Heart right ventricle (tissue), 16 donors: ENCODE measurements around the gene COL5A2. TPM values are rescaled to one million over a fixed set of nuclear protein-coding genes. Genes with fewer than 3 reads are reported as not detected.
A peak's percentile ranks its signal among the peaks of the same experiment; 100 is the strongest.

ENCODE experiments used
- ATAC-seq, 8 donors: fragments of 200-7000 bp; cut with Tn5 transposase; one replicate each; pipeline ENCODE4 v1.9.1; 2020; ENCODE audit warnings: mild to moderate bottlenecking in 8 of 8, moderate library complexity in 8 of 8, moderate number of reproducible peaks in 1 of 8
- DNase-seq, 2 donors: peaks; one replicate each; pipeline ENCODE4 v3.0.0-alpha.2; 2020
- H3K27ac ChIP-seq, 10 donors: fragments of 200-600 bp; sonication (generic) in 2 of 10; one replicate each; pipeline versions ENCODE4 v1.5.0 to v1.8.0; 2020 to 2022; ENCODE audit warnings: mild to moderate bottlenecking in 3 of 10
- H3K27me3 ChIP-seq, 7 donors: fragments of 200-600 bp; one replicate each; pipeline ENCODE4 v1.8.0; 2021 to 2022; ENCODE audit warnings: mild to moderate bottlenecking in 2 of 7
- H3K36me3 ChIP-seq, 9 donors: fragments of 200-600 bp; sonication (generic) in 1 of 9; one replicate each; pipeline versions ENCODE4 v1.5.0 to v1.8.0; 2020 to 2022; ENCODE audit warnings: mild to moderate bottlenecking in 2 of 9
- H3K4me1 ChIP-seq, 9 donors: fragments of 200-600 bp; sonication (generic) in 1 of 9; one replicate each; pipeline versions ENCODE4 v1.5.0 to v1.8.0; 2020 to 2022; ENCODE audit warnings: mild to moderate bottlenecking in 4 of 9
- H3K4me3 ChIP-seq, 10 donors: fragments of 200-600 bp; sonication (generic) in 2 of 10; one replicate each; pipeline versions ENCODE4 v1.5.0 to v1.8.0; 2020 to 2022; ENCODE audit warnings: mild to moderate bottlenecking in 7 of 10, moderate library complexity in 2 of 10
- H3K9me3 ChIP-seq, 11 donors: fragments of 200-600 bp in 10 of 11; sonication (generic) in 2 of 11; one replicate each; pipeline versions ENCODE4 v1.5.0 to v1.8.0; 2013 to 2022; ENCODE audit warnings: mild to moderate bottlenecking in 2 of 11, control low read depth in 1 of 11, moderate library complexity in 1 of 11
- WGBS, 2 donors: extraction: QIAGEN DNeasy Blood & Tissue Kit; methylation state at CpG; one replicate each; pipeline ENCODE4 v1.1.7; 2013; ENCODE audit warnings: inconsistent platforms in 1 of 2; 5-methylcytosine and 5-hydroxymethylcytosine counted together
- intact Hi-C, 10 donors: fragments of 100-400 bp; cut with DNase I; formaldehyde crosslinking; loops; one replicate each; pipeline versions ENCODE4 v1.11.1 to v1.14.2; 2022
- polyA plus RNA-seq, 2 donors: library from polyadenylated mRNA; stranded (reverse); fragments of 200-250 nt; gene quantifications; one replicate each; pipeline ENCODE4 v1.2.3, GENCODE V29; 2013
- total RNA-seq, 10 donors: library from RNA; stranded (reverse); fragmentation: NEBNext Ultra II Directional in 3 of 10; extraction: Animal tissue kit (Norgen Biotek cat#: 25700) in 3 of 10; gene quantifications; one replicate each; pipeline versions ENCODE4 v1.2.1 to v1.2.4, GENCODE V29; 2021 to 2023
- TF ChIP-seq, protein P1 (sequence below), 9 donors: fragments of 200-600 bp; sonication (generic) in 2 of 9; IDR thresholded peaks; one replicate each; pipeline versions ENCODE4 v1.5.0 to v1.8.0; 2021 to 2022; ENCODE audit warnings: antibody characterized with exemption in 9 of 9, mild to moderate bottlenecking in 5 of 9, moderate library complexity in 1 of 9
- donor health status: Arrhythmogenic right ventricular cardiomyopathy.
- donor health status: ischemic (EF 13 %, LVEDD 7.1; RV severe dilation, severe dysfunction).
- donor health status: healthy with polysubstance abuse.
- donor health status: DM: no; HTN: yes; CAD: no.
- donor health status: DM: no; HTN: no; CAD: no.
- donor health status: ischemic (EF 25% LVEDD 6.9; RV normal size, moderate dysfunction).
- donor health status: ischemic (EF 25% LVEDD 5.7; RV mildly dilated, moderate dysfunction).
- donor health status: healthy.
- donor health status: DM: yes; HTN: yes; CAD: no.
- donor health status: Ischemic cardiomyopathy.
- donor health status: ischemic (EF 35%, LVEDD 5.7; RV mildly dilated, moderate dysfunction).
- donor health status: nonischemic (EF 11% LVEDD 7.7; RV severe dilation, severe dysfunction).
- donor health status: DM: yes; HTN: yes; CAD: no.
- donor health status: PGD.
- donor health status: ischemic (EF 29% LVEDD 5.4; RV normal size, mild dysfunction).
- donor health status: nonischemic (EF 23%, LVEDD 6.1; RV moderate dilation, normal function).

COL5A2 gene
- total and polyA plus RNA-seq, 12 donors = 4.8 to 44.7 (median 8.7) TPM

DNA sequence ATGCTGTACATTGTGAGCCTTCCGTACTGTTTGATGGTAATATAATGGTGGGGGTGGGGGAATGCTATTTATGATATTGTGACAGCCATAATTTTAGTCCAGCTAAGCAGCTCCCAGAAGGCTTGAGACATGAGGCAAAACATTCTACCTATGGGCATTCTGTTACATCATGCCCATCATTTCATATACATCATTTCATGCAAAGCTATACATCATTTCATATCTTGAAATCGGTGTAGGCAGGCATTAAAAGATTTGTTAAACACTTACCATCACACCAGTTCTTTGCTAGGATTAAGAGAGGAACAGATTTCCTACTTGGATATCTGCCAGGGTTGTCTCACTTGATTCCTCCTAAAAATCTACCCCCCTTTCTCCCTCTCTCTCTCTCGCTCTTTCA, 84.5 kb downstream of the COL5A2 start:
- H3K27ac ChIP-seq = peak overlapping the region in 1 of 10 donors; percentile 5
- peaks cover 0 to 29% (median 9%) of the 10 kb centered on the region in 9 donors for H3K4me1 ChIP-seq
- TF ChIP-seq, protein P1, sequence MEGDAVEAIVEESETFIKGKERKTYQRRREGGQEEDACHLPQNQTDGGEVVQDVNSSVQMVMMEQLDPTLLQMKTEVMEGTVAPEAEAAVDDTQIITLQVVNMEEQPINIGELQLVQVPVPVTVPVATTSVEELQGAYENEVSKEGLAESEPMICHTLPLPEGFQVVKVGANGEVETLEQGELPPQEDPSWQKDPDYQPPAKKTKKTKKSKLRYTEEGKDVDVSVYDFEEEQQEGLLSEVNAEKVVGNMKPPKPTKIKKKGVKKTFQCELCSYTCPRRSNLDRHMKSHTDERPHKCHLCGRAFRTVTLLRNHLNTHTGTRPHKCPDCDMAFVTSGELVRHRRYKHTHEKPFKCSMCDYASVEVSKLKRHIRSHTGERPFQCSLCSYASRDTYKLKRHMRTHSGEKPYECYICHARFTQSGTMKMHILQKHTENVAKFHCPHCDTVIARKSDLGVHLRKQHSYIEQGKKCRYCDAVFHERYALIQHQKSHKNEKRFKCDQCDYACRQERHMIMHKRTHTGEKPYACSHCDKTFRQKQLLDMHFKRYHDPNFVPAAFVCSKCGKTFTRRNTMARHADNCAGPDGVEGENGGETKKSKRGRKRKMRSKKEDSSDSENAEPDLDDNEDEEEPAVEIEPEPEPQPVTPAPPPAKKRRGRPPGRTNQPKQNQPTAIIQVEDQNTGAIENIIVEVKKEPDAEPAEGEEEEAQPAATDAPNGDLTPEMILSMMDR (IDR thresholded peaks at IDR 0.05) = no peak
- 67 to 71% methylated on average over 3 of the region's 3 CpGs for WGBS, 2 donors
- DNase-seq (no peak), ATAC-seq (no peak)
- intact Hi-C loops = loop anchor here in 8 of 10 donors (2.0 to 10.0 kb wide), 5 partner anchors 190 to 570 kb away; no protein-coding TSS in a partner anchor
- no peak overlapping the region for H3K4me3 ChIP-seq
- no peaks in the 10 kb centered on the region for H3K27me3 ChIP-seq
- H3K9me3 ChIP-seq = no peaks in the 10 kb centered on the region
- peaks cover 0 to 37% (median 0%) of the 10 kb centered on the region in 9 donors for H3K36me3 ChIP-seq

DNA sequence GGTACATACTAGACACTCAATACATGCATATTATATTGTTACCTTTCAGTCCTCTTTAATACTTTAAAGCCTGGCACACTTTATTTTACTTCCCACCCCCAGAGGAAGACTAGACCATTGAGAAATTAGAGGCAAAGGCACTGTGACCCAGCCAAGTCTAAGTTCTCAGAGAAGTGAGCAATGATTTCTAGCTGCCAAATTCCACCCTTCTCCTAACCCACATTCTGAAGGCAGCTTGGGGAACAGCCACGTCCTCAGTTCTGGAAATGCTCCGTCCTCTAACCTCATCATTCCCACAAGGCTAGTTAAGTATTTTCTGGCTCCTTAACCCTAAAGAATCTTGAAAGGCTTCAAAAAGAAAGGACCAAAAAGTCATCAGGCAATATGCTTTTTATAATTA, 86.6 kb downstream of the COL5A2 start:
- peaks cover 0 to 37% (median 0%) of the 10 kb centered on the region in 9 donors for H3K36me3 ChIP-seq
- H3K4me3 ChIP-seq = no peak overlapping the region
- no peaks in the 10 kb centered on the region for H3K9me3 ChIP-seq
- 37 to 38% methylated on average over 2 of the region's 2 CpGs for WGBS, 2 donors
- intact Hi-C loops = loop anchor here (2.0 to 10.0 kb wide), 8 partner anchors 192 to 568 kb away; no protein-coding TSS in a partner anchor
- H3K27ac ChIP-seq = peak overlapping the region in 6 of 10 donors; percentile 23 to 65 (median 32)
- ATAC-seq (peak; percentile 50 to 88 (median 82)), DNase-seq (peak in 1 of 2 donors; percentile 30)
- TF ChIP-seq, protein P1 (IDR thresholded peaks at IDR 0.05) = no peak
- H3K4me1 ChIP-seq = peaks cover 0 to 28% (median 9%) of the 10 kb centered on the region in 9 donors
- no peaks in the 10 kb centered on the region for H3K27me3 ChIP-seq

DNA sequence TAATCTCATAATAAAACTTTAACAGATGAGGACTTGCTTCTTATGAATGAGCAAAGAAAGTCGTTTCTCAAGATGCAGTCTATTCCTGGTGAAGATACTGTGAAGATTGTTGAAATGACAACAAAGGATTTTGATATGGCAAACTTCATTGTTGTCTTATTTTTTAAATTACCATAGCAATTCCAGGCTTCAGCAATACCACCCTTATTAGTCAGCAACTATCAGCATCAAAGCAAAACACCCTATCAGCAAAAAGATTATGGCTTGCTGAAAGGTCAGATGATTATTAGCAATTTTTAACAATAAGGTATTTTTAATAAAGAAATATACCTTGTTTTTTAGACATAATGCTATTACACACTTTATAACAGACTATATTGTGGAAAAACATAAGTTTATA, 88.3 kb downstream of the COL5A2 start:
- 57 to 68% methylated on average over 1 of the region's 1 CpG for WGBS, 2 donors
- intact Hi-C loops = loop anchor here in 9 of 10 donors (5.0 to 10.0 kb wide), 7 partner anchors 194 to 566 kb away; no protein-coding TSS in a partner anchor
- H3K27me3 ChIP-seq = no peaks in the 10 kb centered on the region
- ATAC-seq (no peak), DNase-seq (no peak)
- H3K4me1 ChIP-seq = peaks cover 0 to 22% (median 9%) of the 10 kb centered on the region in 9 donors
- H3K36me3 ChIP-seq = peaks cover 0 to 35% (median 0%) of the 10 kb centered on the region in 9 donors
- no peak overlapping the region for H3K4me3 ChIP-seq
- TF ChIP-seq, protein P1 (IDR thresholded peaks at IDR 0.05) = no peak
- peak overlapping the region in 1 of 10 donors; percentile 28 for H3K27ac ChIP-seq
- no peaks in the 10 kb centered on the region for H3K9me3 ChIP-seq

DNA sequence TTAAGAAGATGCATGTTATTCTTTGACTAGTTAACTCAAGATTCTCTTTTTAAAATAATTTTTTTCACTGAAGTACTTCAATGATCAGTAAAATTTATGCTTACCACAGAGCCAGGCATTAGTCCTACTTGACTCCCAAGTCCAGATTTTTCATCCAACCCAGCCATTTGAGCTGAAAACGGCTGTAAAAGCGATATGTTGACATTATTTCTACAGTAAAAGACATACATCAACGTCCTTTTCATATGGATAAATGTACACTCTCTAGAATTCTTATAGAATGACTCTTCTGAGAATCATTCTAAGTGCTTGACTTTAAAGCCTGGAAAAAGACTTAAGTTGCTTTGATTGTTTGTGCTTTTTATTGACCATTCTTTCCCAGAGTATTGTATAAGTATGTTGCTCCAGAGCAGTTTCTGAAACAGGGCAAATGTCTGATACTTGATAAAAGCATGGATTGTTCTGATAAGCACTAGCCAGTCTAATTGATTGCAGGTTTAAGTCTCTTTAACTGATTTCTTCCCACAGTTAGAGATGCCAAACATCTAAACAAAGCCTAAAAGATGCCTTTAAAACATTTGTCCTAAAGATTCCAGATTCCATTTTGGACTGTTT, 90.9 kb downstream of the COL5A2 start:
- no peaks in the 10 kb centered on the region for H3K9me3 ChIP-seq
- no peak overlapping the region for H3K4me3 ChIP-seq
- peaks cover 0 to 17% (median 9%) of the 10 kb centered on the region in 9 donors for H3K4me1 ChIP-seq
- intact Hi-C loops = no loop called here
- ATAC-seq (no peak), DNase-seq (no peak)
- no peak overlapping the region for H3K27ac ChIP-seq
- WGBS, 2 donors = 66 to 81% methylated on average over 3 of the region's 3 CpGs
- H3K27me3 ChIP-seq = no peaks in the 10 kb centered on the region
- TF ChIP-seq, protein P1 (IDR thresholded peaks at IDR 0.05) = no peak
- peaks cover 0 to 50% (median 0%) of the 10 kb centered on the region in 9 donors for H3K36me3 ChIP-seq
